GM12892 (cell line): ENCODE data around the gene SPATA2L.

ENCODE experiments used
- POLR2A ChIP-seq: IDR thresholded peaks from 2 replicates; pipeline ENCODE4 v1.6.1; 2011; ENCODE audit warnings: low read depth, low read length, control low read depth
- POLR2AphosphoS5 ChIP-seq: IDR thresholded peaks from 2 replicates; pipeline ENCODE4 v1.6.1; 2011; ENCODE audit warnings: low read depth, low read length, control low read depth

DNA sequence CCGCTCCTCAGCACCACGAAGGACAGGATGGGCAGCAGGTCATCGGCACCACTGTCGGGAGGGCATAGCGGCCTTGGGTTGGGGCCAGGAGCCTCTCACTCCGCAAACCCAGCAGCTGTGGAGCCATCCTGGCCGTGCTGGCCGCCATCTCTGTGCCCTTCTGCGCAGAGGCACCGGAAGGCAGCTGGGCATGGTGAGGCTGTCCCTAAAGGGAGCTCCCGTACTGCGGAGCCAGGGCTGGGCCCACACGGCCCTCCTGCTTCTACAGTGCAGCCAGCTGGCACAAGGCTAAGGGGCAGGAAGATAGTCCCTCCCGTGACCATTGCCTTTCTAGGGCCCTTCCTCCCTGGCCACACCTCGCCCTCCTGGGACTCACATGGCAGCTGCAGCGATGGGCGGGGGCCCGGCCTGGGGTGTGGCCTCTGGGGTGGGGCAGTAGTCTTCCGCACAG is 7.0 kb upstream of the SPATA2L start:
- TF ChIP-seq POLR2AphosphoS5 (no peak), POLR2A (no peak)
